Left colon (tissue), 2 donors: ENCODE measurements around the gene OR8D1. TPM values are rescaled to one million over a fixed set of nuclear protein-coding genes. Genes with fewer than 3 reads are reported as not detected.
"Not testable (repeated sequence)": the region's sequence is repeated elsewhere in the genome, so short reads cannot be mapped to it uniquely, and the experiment has no call there.

Experiments
- ATAC-seq: fragments of 200-7000 bp; cut with Tn5 transposase; one replicate; pipeline ENCODE4 v1.9.1; 2020; ENCODE audit warnings: mild to moderate bottlenecking, moderate library complexity
- DNase-seq, 2 donors: peaks; one replicate each; pipeline ENCODE4 v3.0.0-alpha.2; 2020
- intact Hi-C, 2 donors: fragments of 100-400 bp; cut with DNase I in 1 of 2; cut with micrococcal nuclease in 1 of 2; formaldehyde crosslinking; loops; one replicate each; pipeline versions ENCODE4 v1.11.2 to v1.14.0; 2022; cut with DNase I, micrococcal nuclease
- total RNA-seq, 2 donors: library from RNA; stranded (reverse); fragmentation: NEBNext Ultra II Directional; extraction: Animal tissue kit (Norgen Biotek cat#: 25700); gene quantifications; one replicate each; pipeline ENCODE4 v1.2.1, GENCODE V29; 2021
- donor health status: DM: no; HTN: no; CAD: no.
- donor health status: DM: yes; HTN: yes; CAD: no.

OR8D1 gene
- total RNA-seq, 2 donors from 2014 or later: not detected

DNA sequence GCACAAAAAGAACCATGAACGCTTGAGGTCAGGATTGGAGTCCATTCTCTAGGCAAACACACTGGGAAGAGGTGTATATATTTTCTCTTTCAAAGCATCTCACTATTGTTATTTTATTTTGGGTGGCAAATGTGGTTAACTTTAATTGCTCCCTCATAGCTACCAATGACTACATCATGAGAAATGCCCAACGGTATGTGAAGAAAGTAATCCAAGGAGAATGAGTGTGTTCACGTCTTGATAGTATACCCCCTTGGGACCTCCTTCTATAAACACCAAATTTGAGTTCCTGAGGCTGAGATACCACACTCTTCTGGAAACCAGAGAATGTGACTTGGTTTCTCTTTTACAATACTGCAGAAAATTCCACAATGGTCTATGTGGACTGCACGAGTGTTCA, 15.8 kb downstream of the OR8D1 start:
- no peak for DNase-seq
- no peak for ATAC-seq
- intact Hi-C loops: no loop called here

DNA sequence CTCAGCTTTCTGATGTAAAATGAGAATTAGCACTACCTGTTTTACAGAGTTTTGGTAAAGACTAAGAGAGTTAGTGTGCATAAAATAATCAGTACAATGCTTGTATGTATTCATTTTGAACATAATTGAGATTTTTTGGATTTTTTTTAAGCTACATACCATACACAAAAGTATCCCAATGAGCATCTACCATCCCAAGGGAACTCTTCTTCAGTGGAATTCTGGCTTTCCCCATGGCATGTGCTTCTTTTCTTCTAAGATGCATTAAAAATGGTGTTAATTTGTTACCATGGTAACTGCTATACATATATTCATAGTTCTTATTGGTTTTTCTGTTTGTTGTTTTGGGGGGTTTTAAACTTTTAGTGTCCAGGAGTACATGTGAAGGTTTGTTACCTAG, 17.7 kb downstream of the OR8D1 start:
- no peak for DNase-seq
- intact Hi-C loops: no loop called here
- no peak for ATAC-seq

- no peak for ATAC-seq
- intact Hi-C loops: no loop called here
These were observed 19.1 kb downstream of the OR8D1 start for GRCh38 chr11:124294687-124295086.

DNA sequence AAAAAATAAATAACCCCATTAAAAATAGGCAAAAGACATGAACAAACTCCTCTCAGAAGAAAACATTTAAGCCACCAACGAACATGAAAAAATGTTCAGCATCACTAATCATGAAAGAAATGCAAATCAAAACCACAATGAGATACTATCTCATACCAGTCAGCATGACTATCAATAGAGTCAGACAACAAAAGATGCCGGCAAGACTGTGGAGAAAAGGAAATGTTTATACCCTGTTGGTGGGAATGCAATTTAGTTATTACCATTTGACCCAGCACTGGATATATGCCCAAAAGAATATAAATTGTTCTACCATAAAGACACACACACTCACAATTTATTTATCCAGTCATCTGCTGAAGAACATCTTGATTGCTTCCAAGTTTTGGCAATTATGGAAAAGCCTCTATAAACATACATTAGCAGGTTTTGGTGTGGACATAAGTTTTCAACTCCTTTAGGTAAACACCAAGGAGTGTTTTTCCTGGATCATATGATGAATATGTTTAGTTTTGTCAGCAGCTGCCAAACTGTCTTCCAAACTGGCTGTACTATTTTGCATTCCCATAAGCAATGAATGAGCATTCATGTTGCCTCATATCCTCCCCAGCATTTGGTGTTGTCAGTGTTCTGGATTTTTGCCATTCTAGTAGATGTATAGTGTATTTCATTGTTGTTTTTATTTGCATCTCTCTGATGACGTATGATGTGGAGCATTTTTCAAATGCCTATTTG, 28.0 kb downstream of the OR8D1 start:
- intact Hi-C loops: no loop called here
- DNase-seq: no peak
- ATAC-seq: no peak

More at GRCh38 chr11:124294687-124295086, 19.1 kb downstream of the OR8D1 start:
- DNase-seq: no peak

GRCh38 chr11:124278261-124278660, 35.5 kb downstream of the OR8D1 start:
- no peak for ATAC-seq
- intact Hi-C loops: no loop called here

DNA sequence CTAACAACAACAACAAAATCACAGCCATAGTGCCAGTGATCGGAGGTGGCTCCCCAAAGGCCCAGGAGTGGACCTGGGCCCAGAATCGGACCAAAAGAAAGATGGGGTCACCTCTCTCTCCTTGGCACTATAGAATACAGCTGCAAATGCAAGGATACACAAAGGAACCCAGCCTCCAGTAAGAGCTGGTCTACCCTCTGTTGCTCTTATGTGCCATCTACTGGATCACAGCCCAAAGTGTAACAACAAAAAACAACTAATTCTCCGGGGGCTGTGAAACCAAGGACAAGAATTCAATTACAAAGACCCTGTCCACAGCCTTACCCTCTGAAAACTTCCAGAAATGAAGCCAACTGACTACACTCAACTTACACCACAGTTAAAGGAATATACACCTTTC, 35.9 kb downstream of the OR8D1 start:
- intact Hi-C loops: no loop called here
- peak; percentile 63 for ATAC-seq
- no peak for DNase-seq

More at GRCh38 chr11:124278261-124278660, 35.5 kb downstream of the OR8D1 start:
- DNase-seq: no peak

GRCh38 chr11:124277207-124277606, 36.5 kb downstream of the OR8D1 start:
- intact Hi-C loops: no loop called here
- DNase-seq (no peak), ATAC-seq (no peak)

- ATAC-seq (no peak), DNase-seq (no peak)
- intact Hi-C loops: no loop called here
These were observed 37.7 kb downstream of the OR8D1 start for GRCh38 chr11:124276081-124276480.

DNA sequence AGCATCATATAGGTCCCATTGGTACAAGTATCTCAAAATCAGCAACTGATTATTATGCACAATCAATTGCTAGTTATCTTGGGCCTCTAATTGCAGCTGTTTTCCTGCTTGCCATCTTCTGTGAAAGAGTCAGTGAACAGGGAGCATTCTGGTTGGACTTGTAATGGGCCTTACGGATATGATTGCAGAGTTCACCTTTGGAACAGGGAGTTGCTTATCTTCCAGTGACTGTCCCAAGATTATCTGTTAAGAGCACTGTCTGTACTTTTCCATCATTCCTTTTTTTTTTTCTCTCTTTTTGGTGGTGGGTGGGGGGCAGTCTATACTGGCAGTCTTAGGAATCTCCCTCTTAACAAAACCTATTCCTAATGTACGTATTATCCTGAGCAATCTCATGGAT, 39.7 kb downstream of the OR8D1 start:
- ATAC-seq (peak; percentile 93), DNase-seq (no peak)
- intact Hi-C loops: no loop called here

DNA sequence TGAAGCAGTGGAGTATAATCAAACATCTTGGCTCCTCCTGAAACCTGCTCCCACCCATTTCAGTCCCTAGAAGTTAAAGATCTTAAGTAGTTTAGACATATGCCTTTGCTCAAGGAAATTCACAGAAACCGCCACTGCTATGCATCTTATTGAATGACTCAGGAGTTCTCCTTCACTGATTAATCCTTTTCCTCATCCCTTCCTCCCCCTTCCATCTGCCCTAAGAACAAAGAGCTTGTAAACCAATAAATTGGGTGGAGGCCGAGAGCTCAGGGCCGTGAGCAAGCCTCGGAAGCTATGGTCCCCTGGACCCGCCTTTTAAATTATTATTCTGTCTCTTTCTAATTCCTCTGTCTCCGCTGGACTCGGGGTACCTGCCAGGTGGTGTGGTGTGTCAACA, 42.9 kb downstream of the OR8D1 start:
- intact Hi-C loops: not testable (repeated sequence)
- peak; percentile 58 for ATAC-seq

DNA sequence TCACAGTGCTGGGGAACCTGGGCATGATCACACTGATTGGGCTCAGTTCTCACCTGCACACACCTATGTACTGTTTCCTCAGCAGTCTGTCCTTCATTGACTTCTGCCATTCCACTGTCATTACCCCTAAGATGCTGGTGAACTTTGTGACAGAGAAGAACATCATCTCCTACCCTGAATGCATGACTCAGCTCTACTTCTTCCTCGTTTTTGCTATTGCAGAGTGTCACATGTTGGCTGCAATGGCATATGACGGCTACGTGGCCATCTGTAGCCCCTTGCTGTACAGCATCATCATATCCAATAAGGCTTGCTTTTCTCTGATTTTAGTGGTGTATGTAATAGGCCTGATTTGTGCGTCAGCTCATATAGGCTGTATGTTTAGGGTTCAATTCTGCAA, 48.7 kb downstream of the OR8D1 start:
- not testable (repeated sequence) for DNase-seq, ATAC-seq

More for the DNA sequence above, 42.9 kb downstream of the OR8D1 start:
- peak in 1 of 2 donors; percentile 19 for DNase-seq

GRCh38 chr11:124256076-124256475, 57.7 kb downstream of the OR8D1 start, which contains the start of gene OR8G5:
Gene OR8G5 (plus strand): TSS chr11:124256376. CDS start chr11:124264932, 8,556 bp downstream.
- DNase-seq: no peak
- ATAC-seq: no peak
- intact Hi-C loops: no loop called here

More for the DNA sequence above, 48.7 kb downstream of the OR8D1 start:
- intact Hi-C loops: not testable (repeated sequence)

Other genes starting within 250 kb of the OR8D1 start
- gene VWA5A, start 198.5 kb downstream of the OR8D1 start, total RNA-seq: 10 to 100 TPM; 48.8 to 59.8 TPM
- not detected for gene OR10D3, start 130.6 kb downstream of the OR8D1 start, total RNA-seq
- gene OR8G1, start 72.9 kb downstream of the OR8D1 start, total RNA-seq: not detected
- gene OR8G5, start 57.6 kb downstream of the OR8D1 start, total RNA-seq: not detected
- not detected for gene OR8D2, start 6.2 kb upstream of the OR8D1 start, total RNA-seq
- gene OR8B2, start 70.5 kb upstream of the OR8D1 start, total RNA-seq: not detected
- not detected for gene OR8B3, start 85.1 kb upstream of the OR8D1 start, total RNA-seq
- not detected for gene OR8B4, start 110.9 kb upstream of the OR8D1 start, total RNA-seq
- gene OR8B8, start 131.7 kb upstream of the OR8D1 start, total RNA-seq: not detected
- gene OR8B12, start 229.7 kb upstream of the OR8D1 start, total RNA-seq: not detected